Placental pericyte (primary cell): ENCODE results near the gene ARHGAP25. TPM values are rescaled to one million over a fixed set of nuclear protein-coding genes. Genes with fewer than 3 reads are reported as not detected.

Experiments
- total RNA-seq: library from RNA; depleted of rRNA; stranded (reverse); fragments of >200 nt; gene quantifications from 2 replicates; pipeline ENCODE4 v1.2.3, GENCODE V29; 2012

The ARHGAP25 gene, protein sequence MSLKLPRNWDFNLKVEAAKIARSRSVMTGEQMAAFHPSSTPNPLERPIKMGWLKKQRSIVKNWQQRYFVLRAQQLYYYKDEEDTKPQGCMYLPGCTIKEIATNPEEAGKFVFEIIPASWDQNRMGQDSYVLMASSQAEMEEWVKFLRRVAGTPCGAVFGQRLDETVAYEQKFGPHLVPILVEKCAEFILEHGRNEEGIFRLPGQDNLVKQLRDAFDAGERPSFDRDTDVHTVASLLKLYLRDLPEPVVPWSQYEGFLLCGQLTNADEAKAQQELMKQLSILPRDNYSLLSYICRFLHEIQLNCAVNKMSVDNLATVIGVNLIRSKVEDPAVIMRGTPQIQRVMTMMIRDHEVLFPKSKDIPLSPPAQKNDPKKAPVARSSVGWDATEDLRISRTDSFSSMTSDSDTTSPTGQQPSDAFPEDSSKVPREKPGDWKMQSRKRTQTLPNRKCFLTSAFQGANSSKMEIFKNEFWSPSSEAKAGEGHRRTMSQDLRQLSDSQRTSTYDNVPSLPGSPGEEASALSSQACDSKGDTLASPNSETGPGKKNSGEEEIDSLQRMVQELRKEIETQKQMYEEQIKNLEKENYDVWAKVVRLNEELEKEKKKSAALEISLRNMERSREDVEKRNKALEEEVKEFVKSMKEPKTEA
- 0.44 and 2.9 TPM in 2 replicates for total RNA-seq

GRCh38 chr2:68734688-68735525 lies at the start of gene ARHGAP25:
TSS of gene ARHGAP25 (plus strand) at chr2:68734811. CDS start at chr2:68735200, 389 bp downstream.

GRCh38 chr2:68871159-68871764 lies 136.7 kb downstream of the ARHGAP25 start, which contains the start of gene BMP10:
TSS of gene BMP10 (minus strand) at chr2:68871397. CDS start at chr2:68871358, 39 bp downstream.

Other genes starting within 250 kb of the ARHGAP25 start
- not detected in 2 replicates for gene PROKR1, start 91.2 kb upstream of the ARHGAP25 start, total RNA-seq
- 0.44 TPM in 1 of 2 replicates, not detected in the other for gene BMP10, start 136.6 kb downstream of the ARHGAP25 start, total RNA-seq
- gene GKN2, start 218.1 kb downstream of the ARHGAP25 start, total RNA-seq: 0.22 TPM in 1 of 2 replicates, not detected in the other
- gene GKN1, start 239.8 kb downstream of the ARHGAP25 start, total RNA-seq: 0.22 TPM in 1 of 2 replicates, not detected in the other